Liver (tissue), 9 donors: Measurements from ENCODE around the gene SARDH. TPM values are rescaled to one million over a fixed set of nuclear protein-coding genes. Genes with fewer than 3 reads are reported as not detected.

Experiments used
- DNase-seq: peaks from one replicate; pipeline ENCODE4 v3.0.0-alpha.2; 2017; ENCODE audit warnings: low spot score
- H3K27ac ChIP-seq, 2 donors: one replicate each; pipeline ENCODE4 v1.7.0; 2013; ENCODE audit warnings: inconsistent platforms in 2 of 2, low read length in 2 of 2, control low read depth in 1 of 2, low read depth in 1 of 2, mild to moderate bottlenecking in 1 of 2
- H3K27me3 ChIP-seq, 4 donors: one replicate each; pipeline versions ENCODE4 v1.6.1 to v1.7.0; 2013; ENCODE audit warnings: low read length in 3 of 4, inconsistent platforms in 1 of 4, mild to moderate bottlenecking in 1 of 4, moderate library complexity in 1 of 4; ENCODE audit not compliant: control insufficient read depth in 4 of 4, insufficient read depth in 4 of 4
- H3K36me3 ChIP-seq, 4 donors: one replicate each; pipeline versions ENCODE4 v1.6.1 to v1.7.0; 2013; ENCODE audit warnings: low read length in 3 of 4, mild to moderate bottlenecking in 3 of 4, low read depth in 1 of 4, moderate library complexity in 1 of 4; ENCODE audit not compliant: control insufficient read depth in 4 of 4, insufficient read depth in 3 of 4
- H3K4me1 ChIP-seq, 4 donors: one replicate each; pipeline versions ENCODE4 v1.6.1 to v1.7.0; 2013; ENCODE audit warnings: low read length in 3 of 4, mild to moderate bottlenecking in 3 of 4, moderate library complexity in 1 of 4; ENCODE audit not compliant: control insufficient read depth in 4 of 4, insufficient read depth in 4 of 4
- H3K4me3 ChIP-seq, 3 donors: one replicate each; pipeline versions ENCODE4 v1.6.1 to v1.7.0; 2013; ENCODE audit warnings: low read length in 3 of 3, control low read depth in 1 of 3, low read depth in 1 of 3, mild to moderate bottlenecking in 1 of 3
- H3K9ac ChIP-seq, 2 donors: one replicate each; pipeline ENCODE4 v1.7.0; 2013; ENCODE audit warnings: low read length in 2 of 2, mild to moderate bottlenecking in 2 of 2, moderate library complexity in 2 of 2, control low read depth in 1 of 2, low read depth in 1 of 2
- H3K9me3 ChIP-seq, 4 donors: one replicate each; pipeline versions ENCODE4 v1.6.1 to v1.7.0; 2013; ENCODE audit warnings: low read length in 3 of 4; ENCODE audit not compliant: control insufficient read depth in 4 of 4
- ATF3 ChIP-seq: IDR thresholded peaks from 2 replicates; pipeline ENCODE4 v1.6.1; 2016; ENCODE audit warnings: antibody characterized with exemption
- CTCF ChIP-seq: fragments of 150-350 bp; IDR thresholded peaks from 2 replicates; pipeline ENCODE4 v1.5.1; 2017; ENCODE audit warnings: improper control_type of control experiment, low read depth, low read length; ENCODE audit not compliant: missing input control
- EGR1 ChIP-seq, 2 donors: IDR thresholded peaks; 2 replicates each; pipeline ENCODE4 v1.6.1; 2016 to 2018; ENCODE audit warnings: antibody characterized with exemption in 2 of 2, low read depth in 2 of 2
- FOXA1 ChIP-seq: IDR thresholded peaks from 2 replicates; pipeline ENCODE4 v1.6.1; 2016; ENCODE audit warnings: antibody characterized with exemption
- FOXA2 ChIP-seq: IDR thresholded peaks from 2 replicates; pipeline ENCODE4 v1.6.1; 2016; ENCODE audit warnings: antibody characterized with exemption
- GABPA ChIP-seq, 2 donors: IDR thresholded peaks in 1 of 2; conservative IDR thresholded peaks in 1 of 2; 2 replicates each; pipeline ENCODE4 v1.6.1; 2016; ENCODE audit warnings: antibody characterized with exemption in 2 of 2, mild to moderate bottlenecking in 1 of 2, moderate library complexity in 1 of 2
- HNF4A ChIP-seq, 2 donors: conservative IDR thresholded peaks; 2 replicates each; pipeline ENCODE4 v1.6.1; 2016; ENCODE audit warnings: antibody characterized with exemption in 2 of 2, mild to moderate bottlenecking in 2 of 2
- HNF4G ChIP-seq: IDR thresholded peaks from 2 replicates; pipeline ENCODE4 v1.6.1; 2016; ENCODE audit warnings: antibody characterized with exemption
- JUND ChIP-seq, 2 donors: IDR thresholded peaks; 2 replicates each; pipeline ENCODE4 v1.6.1; 2016; ENCODE audit warnings: antibody characterized with exemption in 2 of 2
- MAX ChIP-seq: IDR thresholded peaks from 2 replicates; pipeline ENCODE4 v1.6.1; 2016; ENCODE audit warnings: antibody characterized with exemption
- NR2F2 ChIP-seq: IDR thresholded peaks from 2 replicates; pipeline ENCODE4 v1.6.1; 2016; ENCODE audit warnings: antibody characterized with exemption
- RAD21 ChIP-seq, 2 donors: IDR thresholded peaks; 2 replicates each; pipeline ENCODE4 v1.6.1; 2016; ENCODE audit warnings: antibody characterized with exemption in 2 of 2, mild to moderate bottlenecking in 2 of 2
- REST ChIP-seq: IDR thresholded peaks from 2 replicates; pipeline ENCODE4 v1.6.1; 2016; ENCODE audit warnings: antibody characterized with exemption, mild to moderate bottlenecking
- RXRA ChIP-seq, 2 donors: IDR thresholded peaks; 2 replicates each; pipeline ENCODE4 v1.6.1; 2017 to 2018; ENCODE audit warnings: antibody characterized with exemption in 2 of 2, mild to moderate bottlenecking in 1 of 2
- SP1 ChIP-seq: IDR thresholded peaks from 2 replicates; pipeline ENCODE4 v1.6.1; 2018; ENCODE audit warnings: antibody characterized with exemption, mild to moderate bottlenecking
- TAF1 ChIP-seq: conservative IDR thresholded peaks from 2 replicates; pipeline ENCODE4 v1.6.1; 2016; ENCODE audit warnings: antibody characterized with exemption, mild to moderate bottlenecking
- YY1 ChIP-seq: IDR thresholded peaks from 2 replicates; pipeline ENCODE4 v1.6.1; 2016; ENCODE audit warnings: antibody characterized with exemption, mild to moderate bottlenecking
- whole genome bisulfite sequencing: extraction: QIAGEN DNeasy Blood & Tissue Kit; methylation state at CpG from one replicate; pipeline ENCODE4 v1.1.7; 2013; 5-methylcytosine and 5-hydroxymethylcytosine counted together
- polyA plus RNA-seq, 2 donors: library from polyadenylated mRNA; stranded (reverse) in 1 of 2; unstranded in 1 of 2; fragments of 200-250 nt in 1 of 2; fragments of >200 nt in 1 of 2; fragmentation: Nextera tagmentation in 1 of 2; extraction: Ambion mirVana in 1 of 2; gene quantifications; one replicate each; pipeline versions ENCODE4 v1.2.1 to v1.2.3, GENCODE V29; 2013 to 2015
- total RNA-seq, 2 donors: library from RNA; depleted of rRNA; stranded (reverse); fragments of >200 nt; gene quantifications; one replicate each; pipeline ENCODE4 v1.2.3, GENCODE V29; 2014
- TF ChIP-seq, protein P1 (sequence below): IDR thresholded peaks from 2 replicates; pipeline ENCODE4 v1.6.1; 2016; ENCODE audit warnings: antibody characterized with exemption
- donor health status: healthy.
- donor health status: healthy.
- donor health status: healthy.
- donor health status: healthy.
- donor health status: healthy.

Gene SARDH
- total and polyA plus RNA-seq, 4 donors, result 53.7 to 291 (median 63.4) TPM

GRCh38 chr9:133701321-133701980 lies 36.7 kb downstream of the SARDH start:
- TF ChIP-seq, protein P1, sequence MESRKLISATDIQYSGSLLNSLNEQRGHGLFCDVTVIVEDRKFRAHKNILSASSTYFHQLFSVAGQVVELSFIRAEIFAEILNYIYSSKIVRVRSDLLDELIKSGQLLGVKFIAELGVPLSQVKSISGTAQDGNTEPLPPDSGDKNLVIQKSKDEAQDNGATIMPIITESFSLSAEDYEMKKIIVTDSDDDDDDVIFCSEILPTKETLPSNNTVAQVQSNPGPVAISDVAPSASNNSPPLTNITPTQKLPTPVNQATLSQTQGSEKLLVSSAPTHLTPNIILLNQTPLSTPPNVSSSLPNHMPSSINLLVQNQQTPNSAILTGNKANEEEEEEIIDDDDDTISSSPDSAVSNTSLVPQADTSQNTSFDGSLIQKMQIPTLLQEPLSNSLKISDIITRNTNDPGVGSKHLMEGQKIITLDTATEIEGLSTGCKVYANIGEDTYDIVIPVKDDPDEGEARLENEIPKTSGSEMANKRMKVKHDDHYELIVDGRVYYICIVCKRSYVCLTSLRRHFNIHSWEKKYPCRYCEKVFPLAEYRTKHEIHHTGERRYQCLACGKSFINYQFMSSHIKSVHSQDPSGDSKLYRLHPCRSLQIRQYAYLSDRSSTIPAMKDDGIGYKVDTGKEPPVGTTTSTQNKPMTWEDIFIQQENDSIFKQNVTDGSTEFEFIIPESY, result no peak
- no peak for TF ChIP-seq HNF4A (conservative IDR thresholded peaks at IDR 0.05)
- TF ChIP-seq MAX, result no peak
- TF ChIP-seq HNF4G, result no peak
- no peak for TF ChIP-seq TAF1
- TF ChIP-seq RXRA (IDR thresholded peaks at IDR 0.05), result no peak
- no peak for TF ChIP-seq YY1
- TF ChIP-seq CTCF, result no peak
- no peak for TF ChIP-seq NR2F2
- no peak for TF ChIP-seq FOXA2

GRCh38 chr9:133700819-133701320 lies 37.3 kb downstream of the SARDH start:
- H3K27me3 ChIP-seq, result no peaks in the 10 kb centered on the region
- H3K36me3 ChIP-seq, result peaks cover 10 to 40% (median 15%) of the 10 kb centered on the region in 4 donors
- peaks cover 0 to 4% (median 0%) of the 10 kb centered on the region in 4 donors for H3K4me1 ChIP-seq
- no peak overlapping the region for H3K4me3 ChIP-seq
- H3K27ac ChIP-seq, result peak overlapping the region in 1 of 2 donors; percentile 7
- WGBS, result 69% methylated on average over 4 of the region's 4 CpGs
- H3K9me3 ChIP-seq, result no peaks in the 10 kb centered on the region
- no peak for DNase-seq
- H3K9ac ChIP-seq, result no peak overlapping the region
- TF ChIP-seq REST, result no peak
- no peak for TF ChIP-seq NR2F2
- TF ChIP-seq FOXA1, result no peak
- no peak for TF ChIP-seq RAD21 (IDR thresholded peaks at IDR 0.05)
- TF ChIP-seq GABPA (IDR thresholded peaks at IDR 0.05 in 1 of 2, conservative IDR thresholded peaks at IDR 0.05 in 1 of 2), result no peak
- no peak for TF ChIP-seq EGR1 (IDR thresholded peaks at IDR 0.05; ENCODE audit: low read depth in 2 of 2)
- TF ChIP-seq JUND (IDR thresholded peaks at IDR 0.05), result no peak
- no peak for TF ChIP-seq ATF3
- no peak for TF ChIP-seq MAX
- TF ChIP-seq CTCF, result no peak
- TF ChIP-seq HNF4G, result no peak
- TF ChIP-seq, protein P1, result no peak
- no peak for TF ChIP-seq RXRA (IDR thresholded peaks at IDR 0.05)
- TF ChIP-seq YY1, result no peak
- no peak for TF ChIP-seq SP1
- TF ChIP-seq TAF1, result no peak
- TF ChIP-seq HNF4A (conservative IDR thresholded peaks at IDR 0.05), result no peak

More at GRCh38 chr9:133701321-133701980, 36.7 kb downstream of the SARDH start:
- WGBS, result 88% methylated on average over 33 of the region's 33 CpGs
- H3K9me3 ChIP-seq, result no peaks in the 10 kb centered on the region
- H3K27ac ChIP-seq, result peak overlapping the region in 1 of 2 donors; percentile 7
- H3K9ac ChIP-seq, result no peak overlapping the region
- no peak for DNase-seq
- peaks cover 0 to 4% (median 0%) of the 10 kb centered on the region in 4 donors for H3K4me1 ChIP-seq
- no peaks in the 10 kb centered on the region for H3K27me3 ChIP-seq
- peaks cover 12 to 39% (median 18%) of the 10 kb centered on the region in 4 donors for H3K36me3 ChIP-seq
- H3K4me3 ChIP-seq, result no peak overlapping the region
